Spleen (tissue), 11 donors: ENCODE results near the gene RNF167. TPM values are rescaled to one million over a fixed set of nuclear protein-coding genes. Genes with fewer than 3 reads are reported as not detected.

Experiments
- DNase-seq: peaks from one replicate; pipeline ENCODE4 v3.0.0-alpha.2; 2020
- H3K27ac ChIP-seq, 8 donors: fragments of 200-600 bp; sonication (generic) in 7 of 8; 1 replicate in 4 of 8; 2 replicates in 4 of 8; pipeline versions ENCODE4 v1.5.0 to v1.8.0; 2016 to 2021; ENCODE audit warnings: inconsistent platforms in 4 of 8, mild to moderate bottlenecking in 4 of 8, moderate library complexity in 1 of 8
- H3K27me3 ChIP-seq, 7 donors: fragments of 200-600 bp; sonication (generic) in 6 of 7; replicated peaks in 1 of 7; 1 replicate in 4 of 7; 2 replicates in 3 of 7; pipeline versions ENCODE4 v1.5.0 to v1.8.0; 2016 to 2021; ENCODE audit warnings: inconsistent platforms in 3 of 7, mild to moderate bottlenecking in 1 of 7
- H3K36me3 ChIP-seq, 6 donors: fragments of 200-600 bp; sonication (generic) in 5 of 6; 1 replicate in 4 of 6; 2 replicates in 2 of 6; pipeline versions ENCODE4 v1.5.0 to v1.8.0; 2016 to 2021; ENCODE audit warnings: inconsistent platforms in 2 of 6
- H3K4me1 ChIP-seq, 6 donors: fragments of 200-600 bp; sonication (generic) in 5 of 6; 1 replicate in 3 of 6; 2 replicates in 3 of 6; pipeline versions ENCODE4 v1.5.0 to v1.8.0; 2016 to 2021; ENCODE audit warnings: inconsistent platforms in 3 of 6
- H3K4me3 ChIP-seq, 8 donors: fragments of 200-600 bp; sonication (generic) in 7 of 8; 1 replicate in 4 of 8; 2 replicates in 4 of 8; pipeline versions ENCODE4 v1.5.0 to v1.8.0; 2016 to 2021; ENCODE audit warnings: inconsistent platforms in 4 of 8, mild to moderate bottlenecking in 4 of 8, moderate library complexity in 2 of 8
- H3K9me3 ChIP-seq, 8 donors: fragments of 200-600 bp; sonication (generic) in 7 of 8; 1 replicate in 4 of 8; 2 replicates in 4 of 8; pipeline versions ENCODE4 v1.5.0 to v1.8.0; 2016 to 2021; ENCODE audit warnings: inconsistent platforms in 4 of 8
- POLR2A ChIP-seq, 3 donors: fragments of 450-650 bp; IDR thresholded peaks; one replicate each; pipeline ENCODE4 v1.5.1; 2017; ENCODE audit warnings: antibody characterized with exemption in 3 of 3, mild to moderate bottlenecking in 1 of 3
- POLR2AphosphoS5 ChIP-seq, 3 donors: sonication (generic); formaldehyde crosslinking; IDR thresholded peaks; one replicate each; pipeline ENCODE4 v1.5.1; 2017; ENCODE audit warnings: antibody characterized with exemption in 3 of 3
- WGBS, 5 donors: extraction: QIAGEN DNeasy Blood & Tissue Kit in 3 of 5; methylation state at CpG; one replicate each; pipeline versions ENCODE4 v1.1.5 to v1.1.7; 2013 to 2018; 5-methylcytosine and 5-hydroxymethylcytosine counted together
- intact Hi-C: fragments of 100-400 bp; cut with DNase I; formaldehyde crosslinking; loops from one replicate; pipeline ENCODE4 v1.15.0; 2023; ENCODE audit warnings: low total_unique reads
- polyA plus RNA-seq, 3 donors: library from polyadenylated mRNA; stranded (reverse); fragments of 200-250 nt; gene quantifications; one replicate each; pipeline ENCODE4 v1.2.1, GENCODE V29; 2013
- total RNA-seq, 7 donors: library from RNA; depleted of rRNA in 3 of 7; stranded (reverse); fragments of >200 nt in 3 of 7; fragmentation: NEBNext Ultra II Directional in 4 of 7; extraction: Animal tissue kit (Norgen Biotek cat#: 25700) in 4 of 7; gene quantifications; one replicate each; pipeline versions ENCODE4 v1.1.0 to v1.2.1, GENCODE V29; 2016 to 2021
- TF ChIP-seq, protein P1 (sequence below), 11 experiments: fragments of 200-600 bp in 7 of 11; fragments of 450-650 bp in 4 of 11; sonication (generic) in 4 of 11; IDR thresholded peaks in 8 of 11; conservative IDR thresholded peaks in 3 of 11; 1 replicate in 7 of 11; 2 replicates in 4 of 11; pipeline versions ENCODE4 v1.4.0 to v1.8.0; 2016 to 2021; ENCODE audit warnings: antibody characterized with exemption in 11 of 11, inconsistent platforms in 4 of 11, mild to moderate bottlenecking in 1 of 11
- donor health status: healthy with polysubstance abuse.
- donor health status: DM: no; HTN: no; CAD: no; lungs with moderate emphysema.
- donor health status: DM: no; HTN: no; CAD: no.
- donor health status: Bipolar disorder and iron deficiency.
- donor health status: healthy.
- donor health status: DM: no; HTN: no; CAD: no.
- donor health status: DM: yes; HTN: yes; CAD: no.

RNF167 gene
- total and polyA plus RNA-seq, 10 donors, result 57.6 to 146 (median 93.2) TPM

DNA sequence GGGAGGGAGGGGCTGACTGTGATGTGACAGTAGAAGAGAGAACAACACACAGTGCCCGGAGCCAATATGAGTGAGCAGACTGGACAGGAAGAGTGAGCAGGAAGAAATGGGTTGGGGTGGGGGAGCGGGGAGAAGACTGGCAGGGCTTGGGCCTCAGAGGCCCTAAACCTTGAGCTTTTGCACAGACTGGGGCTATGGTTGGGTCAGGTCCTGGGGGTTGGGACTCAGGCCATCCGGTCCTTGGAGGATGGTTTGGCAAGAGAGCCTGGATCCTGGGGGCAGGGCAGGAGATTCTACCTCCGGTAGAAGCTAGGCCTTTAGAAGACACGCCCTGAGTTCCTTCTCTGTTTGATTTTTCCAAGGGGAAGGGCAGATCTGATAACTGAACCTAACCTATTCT, 46.3 kb downstream of the RNF167 start:
- WGBS, 5 donors, result 30 to 67% (median 40%) methylated on average over 5 of the region's 5 CpGs
- peak; percentile 78 for DNase-seq

DNA sequence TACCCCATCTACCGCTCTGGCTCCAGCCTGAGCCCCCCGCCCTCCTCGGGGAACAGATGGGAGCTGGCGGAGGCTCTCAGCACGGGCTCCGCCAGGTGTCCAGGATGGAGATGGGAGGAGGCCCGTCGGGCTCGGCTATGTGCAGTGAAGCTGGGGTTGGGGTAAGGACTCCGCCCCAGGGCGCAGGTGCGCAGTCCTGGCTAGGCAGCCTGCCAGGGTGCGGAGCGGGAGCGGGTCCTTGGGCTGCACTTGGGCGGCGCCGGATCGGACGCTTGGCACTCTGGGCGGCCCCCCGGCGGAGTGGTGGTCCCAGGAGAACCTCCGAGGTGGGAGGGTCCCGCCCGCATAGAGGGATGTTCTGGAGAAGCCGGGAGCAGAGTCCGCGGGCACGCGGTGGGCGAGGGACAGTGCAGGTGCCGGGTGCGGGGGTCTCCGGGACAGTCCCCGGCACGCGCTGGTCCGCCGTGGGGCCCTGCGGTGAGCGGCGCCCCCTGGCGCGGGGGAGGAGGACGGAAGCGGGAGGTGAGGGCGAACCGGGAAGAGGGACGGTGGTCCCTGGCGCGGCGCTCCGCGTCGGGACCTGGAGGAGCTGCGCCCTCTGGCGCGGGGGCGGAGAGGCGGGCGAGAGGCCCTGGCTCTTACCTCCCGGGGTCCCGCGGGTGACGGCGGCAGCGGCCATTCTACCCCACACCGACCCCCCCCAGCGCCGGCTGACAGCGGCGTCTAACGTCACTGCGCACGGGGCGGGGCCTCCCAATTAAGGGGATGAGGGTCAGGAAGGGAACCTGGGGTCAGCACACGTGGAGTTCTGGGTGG, 47.1 kb downstream of the RNF167 start, which contains the start of gene CAMTA2:
Gene CAMTA2 (minus strand): TSS at position 725 of the 816 bp plus-strand sequence. CDS start 1,453 bp downstream, outside the sequence.
- Histone ChIP-seq H3K4me1 (peaks cover 14 to 59% (median 34%) of the 10 kb centered on the region in 6 donors), H3K4me3 (peak within 1 kb of the TSS; percentile 70 to 98 (median 84)), H3K27ac (peak within 1 kb of the TSS; percentile 94 to 99 (median 96)), H3K36me3 (peaks cover 0 to 38% (median 21%) of the 10 kb centered on the region in 6 donors), H3K9me3 (no peaks in the 10 kb centered on the region), H3K27me3 (no peaks in the 10 kb centered on the region)
- intact Hi-C loops, result loop anchor here (5.0 to 10.0 kb wide), 2 partner anchors 78 to 80 kb away; no protein-coding TSS in a partner anchor
- TF ChIP-seq, protein P1, sequence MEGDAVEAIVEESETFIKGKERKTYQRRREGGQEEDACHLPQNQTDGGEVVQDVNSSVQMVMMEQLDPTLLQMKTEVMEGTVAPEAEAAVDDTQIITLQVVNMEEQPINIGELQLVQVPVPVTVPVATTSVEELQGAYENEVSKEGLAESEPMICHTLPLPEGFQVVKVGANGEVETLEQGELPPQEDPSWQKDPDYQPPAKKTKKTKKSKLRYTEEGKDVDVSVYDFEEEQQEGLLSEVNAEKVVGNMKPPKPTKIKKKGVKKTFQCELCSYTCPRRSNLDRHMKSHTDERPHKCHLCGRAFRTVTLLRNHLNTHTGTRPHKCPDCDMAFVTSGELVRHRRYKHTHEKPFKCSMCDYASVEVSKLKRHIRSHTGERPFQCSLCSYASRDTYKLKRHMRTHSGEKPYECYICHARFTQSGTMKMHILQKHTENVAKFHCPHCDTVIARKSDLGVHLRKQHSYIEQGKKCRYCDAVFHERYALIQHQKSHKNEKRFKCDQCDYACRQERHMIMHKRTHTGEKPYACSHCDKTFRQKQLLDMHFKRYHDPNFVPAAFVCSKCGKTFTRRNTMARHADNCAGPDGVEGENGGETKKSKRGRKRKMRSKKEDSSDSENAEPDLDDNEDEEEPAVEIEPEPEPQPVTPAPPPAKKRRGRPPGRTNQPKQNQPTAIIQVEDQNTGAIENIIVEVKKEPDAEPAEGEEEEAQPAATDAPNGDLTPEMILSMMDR (IDR thresholded peaks at IDR 0.05 in 8 of 11, conservative IDR thresholded peaks at IDR 0.05 in 3 of 11), result peak; percentile 60 to 87 (median 78)
- TF ChIP-seq POLR2A (IDR thresholded peaks at IDR 0.05), result peak in 2 of 3 donors; percentile 23 to 31
- TF ChIP-seq POLR2AphosphoS5 (IDR thresholded peaks at IDR 0.05), result peak; percentile 89 to 93 (median 91)
- WGBS, 5 donors, result 1 to 6% (median 1%) methylated on average over 24 to 78 of the region's 78 CpGs
- DNase-seq, result peak; percentile 97

More for the DNA sequence above, 46.3 kb downstream of the RNF167 start:
- Histone ChIP-seq H3K4me1 (peaks cover 14 to 66% (median 38%) of the 10 kb centered on the region in 6 donors), H3K36me3 (peaks cover 0 to 46% (median 28%) of the 10 kb centered on the region in 6 donors), H3K4me3 (peak overlapping the region; percentile 70 to 98 (median 84)), H3K9me3 (no peaks in the 10 kb centered on the region), H3K27ac (peak overlapping the region; percentile 94 to 99 (median 96)), H3K27me3 (no peaks in the 10 kb centered on the region)
- intact Hi-C loops, result loop anchor here (5.0 to 10.0 kb wide), 2 partner anchors 78 to 79 kb away; no protein-coding TSS in a partner anchor
- TF ChIP-seq POLR2A (IDR thresholded peaks at IDR 0.05) (peak in 1 of 3 donors; percentile 11), POLR2AphosphoS5 (IDR thresholded peaks at IDR 0.05) (peak in 2 of 3 donors; percentile 21 to 63)
- TF ChIP-seq, protein P1 (IDR thresholded peaks at IDR 0.05 in 8 of 11, conservative IDR thresholded peaks at IDR 0.05 in 3 of 11), result no peak

DNA sequence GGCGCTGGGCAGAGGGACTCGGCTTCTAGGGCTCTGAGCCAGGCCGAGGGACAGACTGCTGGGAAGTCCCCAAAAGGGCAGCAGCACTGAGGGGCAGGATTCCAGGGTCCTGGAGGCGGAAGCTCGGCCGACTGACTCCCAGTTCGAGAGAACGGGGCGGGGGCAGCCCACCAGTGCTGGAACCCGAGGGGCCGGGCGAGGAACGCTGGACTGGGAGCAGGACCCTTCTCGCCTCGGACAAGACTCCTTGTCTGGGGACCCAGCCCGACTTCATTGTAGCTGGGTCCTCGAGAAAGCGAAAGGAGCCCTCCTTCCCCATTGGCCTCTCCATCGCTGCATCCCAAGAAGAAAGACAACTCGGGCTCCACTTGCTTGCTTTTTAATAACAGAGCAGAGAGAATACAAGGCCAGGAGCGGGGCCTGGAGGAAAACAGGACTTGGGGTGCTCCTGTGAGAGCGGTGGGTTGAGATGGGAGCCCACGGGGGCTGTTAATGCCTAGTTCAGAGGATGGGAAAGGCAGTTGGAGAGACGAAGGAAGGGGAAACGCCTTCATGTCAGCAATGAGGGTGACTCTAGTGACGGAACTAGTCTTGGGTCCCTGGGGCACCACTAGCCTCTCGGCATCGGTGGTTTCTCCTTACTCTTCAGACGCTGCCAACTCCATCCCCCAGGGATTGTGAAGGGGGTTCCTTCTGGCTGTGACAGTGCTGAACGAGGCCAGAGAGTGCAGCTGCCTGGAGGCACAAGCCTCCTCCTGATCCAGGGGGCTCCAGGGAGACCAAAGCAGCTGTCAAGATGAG, 47.9 kb downstream of the RNF167 start:
- no peak for DNase-seq
- WGBS, 5 donors, result 1 to 2% (median 2%) methylated on average over 26 to 30 of the region's 30 CpGs
- Histone ChIP-seq H3K27ac (peak overlapping the region; percentile 94 to 99 (median 96)), H3K27me3 (no peaks in the 10 kb centered on the region), H3K9me3 (no peaks in the 10 kb centered on the region), H3K4me1 (peaks cover 14 to 51% (median 32%) of the 10 kb centered on the region in 6 donors), H3K36me3 (peaks cover 0 to 30% (median 13%) of the 10 kb centered on the region in 6 donors), H3K4me3 (peak overlapping the region; percentile 70 to 98 (median 84))
- TF ChIP-seq POLR2A (IDR thresholded peaks at IDR 0.05) (no peak), POLR2AphosphoS5 (IDR thresholded peaks at IDR 0.05) (no peak)
- TF ChIP-seq, protein P1 (IDR thresholded peaks at IDR 0.05 in 8 of 11, conservative IDR thresholded peaks at IDR 0.05 in 3 of 11), result no peak
- intact Hi-C loops, result loop anchor here (5.0 to 10.0 kb wide), 2 partner anchors 77 to 81 kb away; no protein-coding TSS in a partner anchor
